ENCODE measurements around the gene SLCO1B1.

DNA sequence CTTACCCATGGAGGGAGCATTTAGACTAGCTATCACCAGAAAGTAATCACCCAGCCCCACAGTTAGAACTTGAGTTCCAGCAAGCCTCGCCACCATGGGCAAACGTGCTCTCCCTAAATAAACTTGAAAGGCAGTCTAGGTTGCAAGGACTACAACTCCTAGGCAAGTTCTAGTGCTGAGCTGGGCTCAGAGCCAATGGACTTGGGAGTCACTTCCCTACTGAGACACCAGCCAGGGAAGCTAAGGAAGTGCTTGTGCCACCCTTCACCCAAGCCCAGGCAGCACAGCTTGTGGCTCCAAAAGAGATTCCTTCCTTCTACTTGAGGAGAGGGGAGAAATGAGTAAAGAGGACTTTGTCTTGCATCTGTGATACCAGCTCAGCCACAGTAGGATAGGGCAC lies 145.8 kb downstream of the SLCO1B1 start:
- TF ChIP-seq, protein P1, sequence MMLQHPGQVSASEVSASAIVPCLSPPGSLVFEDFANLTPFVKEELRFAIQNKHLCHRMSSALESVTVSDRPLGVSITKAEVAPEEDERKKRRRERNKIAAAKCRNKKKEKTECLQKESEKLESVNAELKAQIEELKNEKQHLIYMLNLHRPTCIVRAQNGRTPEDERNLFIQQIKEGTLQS (IDR thresholded peaks at IDR 0.05; ENCODE audit: insufficient read depth, low read depth, low read length) = no peak
- TF ChIP-seq RXRA (IDR thresholded peaks at IDR 0.05; ENCODE audit: insufficient read depth, low read depth, low read length) (no peak), KDM1A (IDR thresholded peaks at IDR 0.05; ENCODE audit: borderline replicate concordance, low read length) (no peak), POLR2A (IDR thresholded peaks at IDR 0.05; ENCODE audit: control extremely low read depth in 1 of 2, low read depth in 2 of 2, low read length in 2 of 2) (no peak), EP300 (IDR thresholded peaks at IDR 0.05; ENCODE audit: borderline replicate concordance in 1 of 2, low read depth in 2 of 2, low read length in 2 of 2) (no peak)

Measured in H1 (cell line).